WTC11 (cell line): ENCODE measurements around the gene MCAT. TPM values are rescaled to one million over a fixed set of nuclear protein-coding genes. Genes with fewer than 3 reads are reported as not detected.

Experiments
- ATF1 ChIP-seq: sonication (generic); formaldehyde crosslinking; IDR thresholded peaks from 2 replicates; pipeline ENCODE4 v1.8.1; 2023; ENCODE audit warnings: mild to moderate bottlenecking, moderate library complexity, missing genetic modification reagents
- CBFB ChIP-seq: sonication (generic); formaldehyde crosslinking; IDR thresholded peaks from 2 replicates; pipeline ENCODE4 v1.8.1; 2022; ENCODE audit warnings: mild to moderate bottlenecking, low read depth, missing genetic modification reagents
- CREB1 ChIP-seq: sonication (generic); formaldehyde crosslinking; IDR thresholded peaks from 2 replicates; pipeline ENCODE4 v1.8.0; 2023; ENCODE audit warnings: mild to moderate bottlenecking, missing genetic modification reagents
- CREM ChIP-seq: sonication (generic); formaldehyde crosslinking; IDR thresholded peaks from 2 replicates; pipeline ENCODE4 v1.8.1; 2022; ENCODE audit warnings: mild to moderate bottlenecking, missing genetic modification reagents, moderate library complexity
- ELF4 ChIP-seq: sonication (generic); formaldehyde crosslinking; IDR thresholded peaks from 2 replicates; pipeline ENCODE4 v1.8.1; 2022; ENCODE audit warnings: low read depth, mild to moderate bottlenecking, moderate library complexity, missing genetic modification reagents
- MYBL2 ChIP-seq: sonication (generic); formaldehyde crosslinking; IDR thresholded peaks from 2 replicates; pipeline ENCODE4 v1.8.1; 2023; ENCODE audit warnings: mild to moderate bottlenecking, moderate library complexity, missing genetic modification reagents
- NFATC4 ChIP-seq: fragments of 250-450 bp; sonication (Bioruptor Pico); IDR thresholded peaks from 2 replicates; pipeline ENCODE4 v1.9.0; 2021; ENCODE audit warnings: mild to moderate bottlenecking
- NFE2L1 ChIP-seq: sonication (generic); formaldehyde crosslinking; IDR thresholded peaks from 2 replicates; pipeline ENCODE4 v1.8.1; 2023; ENCODE audit warnings: missing genetic modification reagents
- NR2C2 ChIP-seq: sonication (generic); formaldehyde crosslinking; IDR thresholded peaks from 2 replicates; pipeline ENCODE4 v1.8.0; 2022; ENCODE audit warnings: mild to moderate bottlenecking, missing genetic modification reagents
- SMAD3 ChIP-seq: sonication (generic); formaldehyde crosslinking; IDR thresholded peaks from 2 replicates; pipeline ENCODE4 v1.8.0; 2022; ENCODE audit warnings: missing genetic modification reagents, mild to moderate bottlenecking, borderline replicate concordance
- SP1 ChIP-seq: sonication (generic); formaldehyde crosslinking; conservative IDR thresholded peaks from 2 replicates; pipeline ENCODE4 v1.8.1; 2022; ENCODE audit warnings: missing genetic modification reagents
- TCF7 ChIP-seq: sonication (generic); formaldehyde crosslinking; IDR thresholded peaks from 2 replicates; pipeline ENCODE4 v1.8.0; 2022; ENCODE audit warnings: mild to moderate bottlenecking, low read depth, missing genetic modification reagents, moderate library complexity
- ZNF121 ChIP-seq: sonication (generic); formaldehyde crosslinking; IDR thresholded peaks from 2 replicates; pipeline ENCODE4 v1.8.0; 2023; ENCODE audit warnings: missing genetic modification reagents
- ZNF219 ChIP-seq: sonication (generic); formaldehyde crosslinking; IDR thresholded peaks from 2 replicates; pipeline ENCODE4 v1.8.0; 2023; ENCODE audit warnings: missing genetic modification reagents, mild to moderate bottlenecking, borderline replicate concordance
- ZNF317 ChIP-seq: sonication (generic); formaldehyde crosslinking; IDR thresholded peaks from 2 replicates; pipeline ENCODE4 v1.8.1; 2023; ENCODE audit warnings: low read depth, mild to moderate bottlenecking, moderate library complexity, missing genetic modification reagents, borderline replicate concordance
- ZNF396 ChIP-seq: fragments of 250-450 bp; sonication (Bioruptor Pico); IDR thresholded peaks from 2 replicates; pipeline ENCODE4 v1.8.0; 2021; ENCODE audit warnings: mild to moderate bottlenecking, moderate library complexity, borderline replicate concordance
- ZNF416 ChIP-seq: fragments of 250-450 bp; sonication (Bioruptor Pico); IDR thresholded peaks from 2 replicates; pipeline ENCODE4 v1.9.0; 2021; ENCODE audit warnings: mild to moderate bottlenecking, inconsistent platforms
- total RNA-seq: library from RNA; stranded (reverse); gene quantifications from 3 replicates; pipeline ENCODE4 v1.2.3, GENCODE V29; 2021
- TF ChIP-seq, protein P1 (sequence below): fragments of 250-450 bp; sonication (Bioruptor Pico); conservative IDR thresholded peaks from 2 replicates; pipeline ENCODE4 v1.9.0; 2021; ENCODE audit warnings: mild to moderate bottlenecking
- TF ChIP-seq, protein P2 (sequence below): sonication (generic); formaldehyde crosslinking; IDR thresholded peaks from 2 replicates; pipeline ENCODE4 v1.8.1; 2023; ENCODE audit warnings: mild to moderate bottlenecking, missing genetic modification reagents
- TF ChIP-seq, protein P3 (sequence below): sonication (generic); formaldehyde crosslinking; IDR thresholded peaks from 2 replicates; pipeline ENCODE4 v1.8.0; 2022; ENCODE audit warnings: missing genetic modification reagents
- TF ChIP-seq, protein P4 (sequence below): sonication (generic); formaldehyde crosslinking; IDR thresholded peaks from 2 replicates; pipeline ENCODE4 v1.8.1; 2023; ENCODE audit warnings: mild to moderate bottlenecking, missing genetic modification reagents, moderate library complexity
- TF ChIP-seq, protein P5 (sequence below): sonication (generic); formaldehyde crosslinking; IDR thresholded peaks from 2 replicates; pipeline ENCODE4 v1.8.1; 2023; ENCODE audit warnings: mild to moderate bottlenecking, moderate library complexity, missing genetic modification reagents
- TF ChIP-seq, protein P6 (sequence below): sonication (generic); formaldehyde crosslinking; IDR thresholded peaks from 2 replicates; pipeline ENCODE4 v1.8.1; 2022; ENCODE audit warnings: low read depth, mild to moderate bottlenecking, moderate library complexity, missing genetic modification reagents, borderline replicate concordance
- TF ChIP-seq, protein P7 (sequence below): sonication (generic); formaldehyde crosslinking; IDR thresholded peaks from 2 replicates; pipeline ENCODE4 v1.8.0; 2023; ENCODE audit warnings: mild to moderate bottlenecking, missing genetic modification reagents
- TF ChIP-seq, protein P8 (sequence below): sonication (generic); formaldehyde crosslinking; IDR thresholded peaks from 2 replicates; pipeline ENCODE4 v1.8.0; 2022; ENCODE audit warnings: mild to moderate bottlenecking, missing genetic modification reagents

The MCAT gene
- total RNA-seq, 1 experiment from 2014 or later, result 18.5 TPM

DNA sequence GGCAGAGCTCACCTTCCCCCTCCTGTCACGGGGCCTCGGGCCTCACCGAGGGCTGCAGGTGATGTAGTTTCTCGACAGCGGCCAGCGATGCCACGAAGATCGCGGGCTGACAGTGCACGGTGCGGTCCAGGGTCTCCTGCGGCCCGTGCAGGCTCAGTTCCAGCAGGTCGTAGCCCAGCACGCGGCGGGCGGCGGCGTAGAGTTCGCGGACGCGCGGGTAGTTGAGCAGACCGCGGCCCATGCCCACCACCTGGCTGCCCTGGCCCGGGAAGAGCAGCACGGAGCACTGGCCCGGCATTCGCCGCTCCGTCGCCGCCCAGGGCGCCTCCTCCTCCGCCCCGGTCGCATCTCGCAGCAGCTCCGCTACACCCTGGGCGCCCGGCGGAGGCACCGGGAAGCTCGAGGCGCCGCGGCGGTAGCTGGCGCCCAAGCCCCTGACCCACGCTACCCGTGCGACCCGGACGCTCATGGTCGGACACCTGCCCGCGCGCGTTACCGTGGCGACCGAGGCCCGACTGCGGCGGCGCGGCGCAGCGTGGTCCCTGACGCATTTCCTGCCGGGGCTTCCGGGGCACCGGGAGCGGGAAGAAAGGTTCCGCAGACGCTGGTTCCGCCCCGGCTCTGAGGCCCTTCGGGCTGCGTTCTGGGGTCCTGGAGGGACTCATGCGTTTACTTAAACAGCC is at the start of gene MCAT (continued):
- TF ChIP-seq, protein P1, sequence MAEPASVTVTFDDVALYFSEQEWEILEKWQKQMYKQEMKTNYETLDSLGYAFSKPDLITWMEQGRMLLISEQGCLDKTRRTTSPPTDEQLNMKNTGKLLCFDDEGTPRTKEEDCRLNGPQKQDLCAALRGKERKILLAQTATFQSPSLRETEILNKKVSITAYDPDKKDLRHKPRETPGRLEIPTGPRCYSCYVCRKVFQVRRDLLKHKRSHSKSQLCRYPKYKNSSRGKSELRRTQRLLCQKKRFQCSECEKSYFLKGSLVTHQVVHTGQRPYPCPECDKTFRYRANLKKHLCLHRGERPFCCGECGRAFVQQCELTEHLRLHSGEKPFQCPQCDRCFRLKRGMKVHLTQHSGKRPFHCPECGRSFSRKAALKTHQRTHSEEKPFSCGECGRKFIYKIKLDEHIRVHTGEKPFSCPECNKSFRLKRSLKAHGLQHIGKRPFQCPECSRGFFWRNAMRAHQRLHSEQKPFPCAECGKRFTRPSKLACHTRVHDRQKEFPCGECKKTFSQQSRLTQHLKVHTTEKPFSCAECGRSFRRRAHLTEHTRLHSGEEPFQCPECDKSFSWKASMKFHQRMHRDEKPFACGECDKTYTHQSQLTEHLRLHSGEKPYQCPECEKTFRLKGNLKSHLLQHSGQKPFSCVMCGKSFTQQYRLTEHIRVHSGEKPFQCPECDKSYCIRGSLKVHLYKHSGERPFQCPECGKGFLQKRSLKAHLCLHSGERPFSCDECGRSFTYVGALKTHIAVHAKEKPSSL (CRISPR knock-in tag), result no peak
- no peak for TF ChIP-seq ELF4 (CRISPR knock-in tag)
- TF ChIP-seq, protein P2, sequence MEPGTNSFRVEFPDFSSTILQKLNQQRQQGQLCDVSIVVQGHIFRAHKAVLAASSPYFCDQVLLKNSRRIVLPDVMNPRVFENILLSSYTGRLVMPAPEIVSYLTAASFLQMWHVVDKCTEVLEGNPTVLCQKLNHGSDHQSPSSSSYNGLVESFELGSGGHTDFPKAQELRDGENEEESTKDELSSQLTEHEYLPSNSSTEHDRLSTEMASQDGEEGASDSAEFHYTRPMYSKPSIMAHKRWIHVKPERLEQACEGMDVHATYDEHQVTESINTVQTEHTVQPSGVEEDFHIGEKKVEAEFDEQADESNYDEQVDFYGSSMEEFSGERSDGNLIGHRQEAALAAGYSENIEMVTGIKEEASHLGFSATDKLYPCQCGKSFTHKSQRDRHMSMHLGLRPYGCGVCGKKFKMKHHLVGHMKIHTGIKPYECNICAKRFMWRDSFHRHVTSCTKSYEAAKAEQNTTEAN, result peak; percentile 58; the same call in 1 of the 2 replicates
- TF ChIP-seq NFE2L1 (CRISPR knock-in tag), result peak; percentile 81
- no peak for TF ChIP-seq ATF1 (CRISPR knock-in tag)
- TF ChIP-seq, protein P3, sequence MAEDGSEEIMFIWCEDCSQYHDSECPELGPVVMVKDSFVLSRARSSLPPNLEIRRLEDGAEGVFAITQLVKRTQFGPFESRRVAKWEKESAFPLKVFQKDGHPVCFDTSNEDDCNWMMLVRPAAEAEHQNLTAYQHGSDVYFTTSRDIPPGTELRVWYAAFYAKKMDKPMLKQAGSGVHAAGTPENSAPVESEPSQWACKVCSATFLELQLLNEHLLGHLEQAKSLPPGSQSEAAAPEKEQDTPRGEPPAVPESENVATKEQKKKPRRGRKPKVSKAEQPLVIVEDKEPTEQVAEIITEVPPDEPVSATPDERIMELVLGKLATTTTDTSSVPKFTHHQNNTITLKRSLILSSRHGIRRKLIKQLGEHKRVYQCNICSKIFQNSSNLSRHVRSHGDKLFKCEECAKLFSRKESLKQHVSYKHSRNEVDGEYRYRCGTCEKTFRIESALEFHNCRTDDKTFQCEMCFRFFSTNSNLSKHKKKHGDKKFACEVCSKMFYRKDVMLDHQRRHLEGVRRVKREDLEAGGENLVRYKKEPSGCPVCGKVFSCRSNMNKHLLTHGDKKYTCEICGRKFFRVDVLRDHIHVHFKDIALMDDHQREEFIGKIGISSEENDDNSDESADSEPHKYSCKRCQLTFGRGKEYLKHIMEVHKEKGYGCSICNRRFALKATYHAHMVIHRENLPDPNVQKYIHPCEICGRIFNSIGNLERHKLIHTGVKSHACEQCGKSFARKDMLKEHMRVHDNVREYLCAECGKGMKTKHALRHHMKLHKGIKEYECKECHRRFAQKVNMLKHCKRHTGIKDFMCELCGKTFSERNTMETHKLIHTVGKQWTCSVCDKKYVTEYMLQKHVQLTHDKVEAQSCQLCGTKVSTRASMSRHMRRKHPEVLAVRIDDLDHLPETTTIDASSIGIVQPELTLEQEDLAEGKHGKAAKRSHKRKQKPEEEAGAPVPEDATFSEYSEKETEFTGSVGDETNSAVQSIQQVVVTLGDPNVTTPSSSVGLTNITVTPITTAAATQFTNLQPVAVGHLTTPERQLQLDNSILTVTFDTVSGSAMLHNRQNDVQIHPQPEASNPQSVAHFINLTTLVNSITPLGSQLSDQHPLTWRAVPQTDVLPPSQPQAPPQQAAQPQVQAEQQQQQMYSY (CRISPR knock-in tag), result no peak
- TF ChIP-seq, protein P4, sequence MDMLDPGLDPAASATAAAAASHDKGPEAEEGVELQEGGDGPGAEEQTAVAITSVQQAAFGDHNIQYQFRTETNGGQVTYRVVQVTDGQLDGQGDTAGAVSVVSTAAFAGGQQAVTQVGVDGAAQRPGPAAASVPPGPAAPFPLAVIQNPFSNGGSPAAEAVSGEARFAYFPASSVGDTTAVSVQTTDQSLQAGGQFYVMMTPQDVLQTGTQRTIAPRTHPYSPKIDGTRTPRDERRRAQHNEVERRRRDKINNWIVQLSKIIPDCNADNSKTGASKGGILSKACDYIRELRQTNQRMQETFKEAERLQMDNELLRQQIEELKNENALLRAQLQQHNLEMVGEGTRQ (CRISPR knock-in tag), result no peak
- TF ChIP-seq, protein P5, sequence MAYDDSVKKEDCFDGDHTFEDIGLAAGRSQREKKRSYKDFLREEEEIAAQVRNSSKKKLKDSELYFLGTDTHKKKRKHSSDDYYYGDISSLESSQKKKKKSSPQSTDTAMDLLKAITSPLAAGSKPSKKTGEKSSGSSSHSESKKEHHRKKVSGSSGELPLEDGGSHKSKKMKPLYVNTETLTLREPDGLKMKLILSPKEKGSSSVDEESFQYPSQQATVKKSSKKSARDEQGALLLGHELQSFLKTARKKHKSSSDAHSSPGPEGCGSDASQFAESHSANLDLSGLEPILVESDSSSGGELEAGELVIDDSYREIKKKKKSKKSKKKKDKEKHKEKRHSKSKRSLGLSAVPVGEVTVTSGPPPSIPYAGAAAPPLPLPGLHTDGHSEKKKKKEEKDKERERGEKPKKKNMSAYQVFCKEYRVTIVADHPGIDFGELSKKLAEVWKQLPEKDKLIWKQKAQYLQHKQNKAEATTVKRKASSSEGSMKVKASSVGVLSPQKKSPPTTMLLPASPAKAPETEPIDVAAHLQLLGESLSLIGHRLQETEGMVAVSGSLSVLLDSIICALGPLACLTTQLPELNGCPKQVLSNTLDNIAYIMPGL (CRISPR knock-in tag), result peak; percentile 97
- TF ChIP-seq ZNF219 (CRISPR knock-in tag), result no peak
- no peak; the same call in 1 of the 2 replicates for TF ChIP-seq ZNF317 (CRISPR knock-in tag)
- peak; percentile 52; the same call in 1 of the 2 replicates for TF ChIP-seq SMAD3 (CRISPR knock-in tag)
- peak; percentile 70; the same call in 1 of the 2 replicates for TF ChIP-seq TCF7 (CRISPR knock-in tag)
- no peak for TF ChIP-seq CBFB
- no peak for TF ChIP-seq NFATC4
- 0 out of 2 replicates have a peak, but pooled peaks have one; percentile 50 for TF ChIP-seq NR2C2 (CRISPR knock-in tag)
- peak; percentile 92 for TF ChIP-seq SP1 (CRISPR knock-in tag)
- TF ChIP-seq, protein P6, sequence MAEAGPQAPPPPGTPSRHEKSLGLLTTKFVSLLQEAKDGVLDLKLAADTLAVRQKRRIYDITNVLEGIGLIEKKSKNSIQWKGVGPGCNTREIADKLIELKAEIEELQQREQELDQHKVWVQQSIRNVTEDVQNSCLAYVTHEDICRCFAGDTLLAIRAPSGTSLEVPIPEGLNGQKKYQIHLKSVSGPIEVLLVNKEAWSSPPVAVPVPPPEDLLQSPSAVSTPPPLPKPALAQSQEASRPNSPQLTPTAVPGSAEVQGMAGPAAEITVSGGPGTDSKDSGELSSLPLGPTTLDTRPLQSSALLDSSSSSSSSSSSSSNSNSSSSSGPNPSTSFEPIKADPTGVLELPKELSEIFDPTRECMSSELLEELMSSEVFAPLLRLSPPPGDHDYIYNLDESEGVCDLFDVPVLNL (CRISPR knock-in tag), result peak; percentile 40; the same call in 1 of the 2 replicates
- peak; percentile 72; the same call in 1 of the 2 replicates for TF ChIP-seq CREM (CRISPR knock-in tag)
- TF ChIP-seq, protein P7, sequence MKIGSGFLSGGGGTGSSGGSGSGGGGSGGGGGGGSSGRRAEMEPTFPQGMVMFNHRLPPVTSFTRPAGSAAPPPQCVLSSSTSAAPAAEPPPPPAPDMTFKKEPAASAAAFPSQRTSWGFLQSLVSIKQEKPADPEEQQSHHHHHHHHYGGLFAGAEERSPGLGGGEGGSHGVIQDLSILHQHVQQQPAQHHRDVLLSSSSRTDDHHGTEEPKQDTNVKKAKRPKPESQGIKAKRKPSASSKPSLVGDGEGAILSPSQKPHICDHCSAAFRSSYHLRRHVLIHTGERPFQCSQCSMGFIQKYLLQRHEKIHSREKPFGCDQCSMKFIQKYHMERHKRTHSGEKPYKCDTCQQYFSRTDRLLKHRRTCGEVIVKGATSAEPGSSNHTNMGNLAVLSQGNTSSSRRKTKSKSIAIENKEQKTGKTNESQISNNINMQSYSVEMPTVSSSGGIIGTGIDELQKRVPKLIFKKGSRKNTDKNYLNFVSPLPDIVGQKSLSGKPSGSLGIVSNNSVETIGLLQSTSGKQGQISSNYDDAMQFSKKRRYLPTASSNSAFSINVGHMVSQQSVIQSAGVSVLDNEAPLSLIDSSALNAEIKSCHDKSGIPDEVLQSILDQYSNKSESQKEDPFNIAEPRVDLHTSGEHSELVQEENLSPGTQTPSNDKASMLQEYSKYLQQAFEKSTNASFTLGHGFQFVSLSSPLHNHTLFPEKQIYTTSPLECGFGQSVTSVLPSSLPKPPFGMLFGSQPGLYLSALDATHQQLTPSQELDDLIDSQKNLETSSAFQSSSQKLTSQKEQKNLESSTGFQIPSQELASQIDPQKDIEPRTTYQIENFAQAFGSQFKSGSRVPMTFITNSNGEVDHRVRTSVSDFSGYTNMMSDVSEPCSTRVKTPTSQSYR (CRISPR knock-in tag), result no peak
- TF ChIP-seq ZNF396, result no peak
- peak; percentile 98 for TF ChIP-seq ZNF121 (CRISPR knock-in tag)
- TF ChIP-seq ZNF416 (CRISPR knock-in tag), result no peak
- TF ChIP-seq CREB1 (CRISPR knock-in tag), result no peak
- peak; percentile 90; the same call in 1 of the 2 replicates for TF ChIP-seq MYBL2 (CRISPR knock-in tag)
- TF ChIP-seq, protein P8, sequence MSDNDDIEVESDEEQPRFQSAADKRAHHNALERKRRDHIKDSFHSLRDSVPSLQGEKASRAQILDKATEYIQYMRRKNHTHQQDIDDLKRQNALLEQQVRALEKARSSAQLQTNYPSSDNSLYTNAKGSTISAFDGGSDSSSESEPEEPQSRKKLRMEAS, result peak; percentile 69; the same call in 1 of the 2 replicates
